SK-N-SH (cell line): ENCODE results near the gene FGFRL1. TPM values are rescaled to one million over a fixed set of nuclear protein-coding genes. Genes with fewer than 3 reads are reported as not detected.

Source experiments
- CTCF ChIA-PET: fragments of 300-600, 350-600 bp; formaldehyde crosslinking; extraction: SDS; loops from one replicate; lab custom pipeline; 2021; lab: Yijun Ruan, JAX
- POLR2A ChIA-PET: fragments of 350-600 bp; sonication (Branson Sonifier 250); formaldehyde crosslinking; extraction: SDS; loops from one replicate; lab custom pipeline; 2020; ENCODE audit warnings: antibody characterized with exemption, inconsistent platforms; lab: Yijun Ruan, JAX
- DNase-seq: peaks from one replicate; pipeline ENCODE4 v3.0.0; 2012
- H2AFZ ChIP-seq: fragments of 200-600 bp; sonication (generic); 2 replicates; pipeline ENCODE4 v1.8.1; 2016; ENCODE audit warnings: antibody characterized with exemption, mild to moderate bottlenecking, low read depth
- H3F3A ChIP-seq: fragments of 200-600 bp; sonication (generic); replicated peaks from 2 replicates; pipeline ENCODE3; 2016; ENCODE audit warnings: antibody characterized with exemption, mild to moderate bottlenecking; ENCODE audit not compliant: insufficient read depth
- H3K27ac ChIP-seq, 2 experiments: fragments of 200-500 bp in 1 of 2; fragments of 200-600 bp in 1 of 2; sonication (Bioruptor generic) in 1 of 2; sonication (generic), shearing (Covaris generic) in 1 of 2; 2 replicates each; pipeline versions ENCODE4 v1.5.1 to v1.6.1; 2014 to 2016; ENCODE audit warnings: low read depth in 2 of 2, inconsistent platforms in 1 of 2, low read length in 1 of 2, mild to moderate bottlenecking in 1 of 2, mixed read lengths in 1 of 2
- H3K27me3 ChIP-seq: fragments of 200-600 bp; sonication (generic), shearing (Covaris generic); 2 replicates; pipeline ENCODE4 v1.6.1; 2016; ENCODE audit warnings: mixed run types; ENCODE audit not compliant: insufficient read depth
- H3K36me3 ChIP-seq, 2 experiments: fragments of 200-500 bp in 1 of 2; fragments of 200-600 bp in 1 of 2; sonication (Bioruptor generic) in 1 of 2; sonication (generic) in 1 of 2; replicated peaks in 1 of 2; 2 replicates each; pipeline versions ENCODE3 to v1.5.1; 2014 to 2016; ENCODE audit warnings: low read length in 1 of 2, mild to moderate bottlenecking in 1 of 2; ENCODE audit not compliant: insufficient read depth in 2 of 2, control insufficient read depth in 1 of 2
- H3K4me1 ChIP-seq, 2 experiments: fragments of 200-500 bp in 1 of 2; fragments of 200-600 bp in 1 of 2; sonication (Bioruptor generic) in 1 of 2; sonication (generic), shearing (Covaris generic) in 1 of 2; 2 replicates each; pipeline versions ENCODE4 v1.5.1 to v1.6.1; 2014 to 2016; ENCODE audit warnings: low read depth in 1 of 2, low read length in 1 of 2, mixed run types in 1 of 2; ENCODE audit not compliant: insufficient read depth in 2 of 2, control insufficient read depth in 1 of 2
- H3K4me2 ChIP-seq: fragments of 200-600 bp; sonication (generic), shearing (Covaris generic); 2 replicates; pipeline ENCODE4 v1.6.1; 2017; ENCODE audit warnings: mixed run types
- H3K4me3 ChIP-seq, 2 experiments: fragments of 200-500 bp in 1 of 2; fragments of 200-600 bp in 1 of 2; sonication (Bioruptor generic) in 1 of 2; sonication (generic), shearing (Covaris generic) in 1 of 2; 2 replicates each; pipeline versions ENCODE4 v1.5.1 to v1.8.1; 2014 to 2016; ENCODE audit warnings: low read depth in 2 of 2, inconsistent platforms in 1 of 2, low read length in 1 of 2, mild to moderate bottlenecking in 1 of 2, mixed read lengths in 1 of 2, moderate library complexity in 1 of 2
- H3K79me2 ChIP-seq: fragments of 200-600 bp; sonication (generic); 2 replicates; pipeline ENCODE4 v1.8.1; 2017; ENCODE audit warnings: mild to moderate bottlenecking; ENCODE audit not compliant: insufficient read depth
- H3K9ac ChIP-seq: fragments of 200-600 bp; sonication (generic); 2 replicates; pipeline ENCODE4 v1.6.1; 2017; ENCODE audit warnings: mixed run types
- H3K9me2 ChIP-seq: fragments of 200-600 bp; sonication (generic); 2 replicates; pipeline ENCODE4 v1.6.1; 2017; ENCODE audit warnings: mixed run types
- H3K9me3 ChIP-seq: fragments of 200-600 bp; sonication (generic); 2 replicates; pipeline ENCODE4 v1.6.1; 2017; ENCODE audit warnings: mixed run types, mild to moderate bottlenecking, moderate library complexity
- H4K20me1 ChIP-seq: fragments of 200-600 bp; sonication (generic); 2 replicates; pipeline ENCODE4 v1.6.1; 2017; ENCODE audit warnings: mild to moderate bottlenecking, mixed run types; ENCODE audit not compliant: insufficient read depth
- ELF1 ChIP-seq: IDR thresholded peaks from 2 replicates; pipeline ENCODE4 v1.4.0; 2012
- EZH2phosphoT487 ChIP-seq: fragments of 200-600 bp; sonication (generic); IDR thresholded peaks from 2 replicates; pipeline ENCODE4 v1.6.1; 2017; ENCODE audit warnings: low read depth, mixed run types, mild to moderate bottlenecking, antibody characterized with exemption, moderate library complexity, borderline replicate concordance
- FOSL2 ChIP-seq: IDR thresholded peaks from 2 replicates; pipeline ENCODE4 v1.4.0; 2012; ENCODE audit warnings: low read depth, mild to moderate bottlenecking, moderate library complexity, borderline replicate concordance
- FOXM1 ChIP-seq: IDR thresholded peaks from 2 replicates; pipeline ENCODE4 v1.4.0; 2012; ENCODE audit warnings: low read depth, mild to moderate bottlenecking
- GABPA ChIP-seq: IDR thresholded peaks from 2 replicates; pipeline ENCODE4 v1.4.0; 2012; ENCODE audit warnings: low read depth, mild to moderate bottlenecking
- GATA2 ChIP-seq: sonication (generic); formaldehyde crosslinking; IDR thresholded peaks from 2 replicates; pipeline ENCODE4 v1.5.0; 2020; ENCODE audit warnings: mild to moderate bottlenecking, missing genetic modification reagents
- JUND ChIP-seq: IDR thresholded peaks from 2 replicates; pipeline ENCODE4 v1.4.0; 2012
- MXI1 ChIP-seq: IDR thresholded peaks from 2 replicates; pipeline ENCODE4 v1.6.1; 2012; ENCODE audit warnings: mild to moderate bottlenecking, low read depth, low read length, improper control_type of control experiment
- NFIC ChIP-seq: IDR thresholded peaks from 2 replicates; pipeline ENCODE4 v1.4.0; 2012; ENCODE audit warnings: borderline replicate concordance
- RAD21 ChIP-seq: IDR thresholded peaks from 2 replicates; pipeline ENCODE4 v1.6.1; 2012; ENCODE audit warnings: mild to moderate bottlenecking, low read length
- RCOR1 ChIP-seq: fragments of 150-350 bp; IDR thresholded peaks from 2 replicates; pipeline ENCODE4 v1.6.1; 2017; ENCODE audit warnings: antibody characterized with exemption, low read length
- RFX5 ChIP-seq: IDR thresholded peaks from 2 replicates; pipeline ENCODE4 v1.6.1; 2012; ENCODE audit warnings: mild to moderate bottlenecking, improper control_type of control experiment, low read length
- RXRA ChIP-seq: IDR thresholded peaks from 2 replicates; pipeline ENCODE4 v1.4.0; 2012; ENCODE audit warnings: low read depth, mild to moderate bottlenecking, borderline replicate concordance
- SIN3A ChIP-seq: IDR thresholded peaks from 2 replicates; pipeline ENCODE4 v1.6.1; 2012; ENCODE audit warnings: low read depth, mild to moderate bottlenecking, low read length, moderate library complexity, borderline replicate concordance
- TAF1 ChIP-seq: IDR thresholded peaks from 2 replicates; pipeline ENCODE4 v1.6.1; 2012; ENCODE audit warnings: low read depth, mild to moderate bottlenecking, low read length, moderate library complexity, borderline replicate concordance
- TEAD4 ChIP-seq: IDR thresholded peaks from 2 replicates; pipeline ENCODE4 v1.4.0; 2012; ENCODE audit warnings: mild to moderate bottlenecking, borderline replicate concordance; ENCODE audit not compliant: insufficient read depth
- WGBS: methylation state at CpG from one replicate; pipeline ENCODE4 v1.1.6; 2017; ENCODE audit warnings: low lambda C conversion rate; 5-methylcytosine and 5-hydroxymethylcytosine counted together
- polyA plus RNA-seq, 3 experiments: library from polyadenylated mRNA; depleted of rRNA; stranded (reverse); fragments of >200 nt; gene quantifications; 2 replicates each; pipeline ENCODE4 v1.2.3, GENCODE V29; 2012
- TF ChIP-seq, protein P1 (sequence below): IDR thresholded peaks from 2 replicates; pipeline ENCODE4; 2012
- TF ChIP-seq, protein P2 (sequence below): IDR thresholded peaks from 2 replicates; pipeline ENCODE4 v1.4.0; 2012; ENCODE audit warnings: low read depth, borderline replicate concordance
- TF ChIP-seq, protein P3 (sequence below): IDR thresholded peaks from 2 replicates; pipeline ENCODE4 v1.4.0; 2012; ENCODE audit warnings: low read depth

Gene FGFRL1
- polyA plus RNA-seq, 1 of the 3 experiments (the other 2 are of a cell fraction): 22.5 TPM

DNA sequence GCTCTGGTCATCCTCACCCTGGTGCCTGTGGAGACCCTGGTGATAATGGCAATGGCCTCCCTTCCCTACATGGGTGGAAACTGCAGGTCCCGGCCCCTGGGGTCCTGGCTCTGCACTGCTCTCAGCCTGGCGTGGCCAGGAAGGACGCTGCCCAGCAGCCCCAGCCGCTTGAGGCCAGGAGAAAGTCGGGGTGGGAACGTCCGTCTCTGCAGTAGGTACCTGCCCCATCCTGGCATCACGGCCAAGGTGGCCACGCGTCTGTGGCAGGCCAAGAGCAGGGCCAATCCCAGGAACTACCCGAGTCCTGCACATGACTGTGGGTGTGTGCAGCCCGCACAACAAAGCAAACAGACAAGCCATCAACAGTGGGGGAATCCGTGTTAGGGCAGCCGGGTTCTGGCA lies 33.8 kb downstream of the FGFRL1 start:
- ChIA-PET CTCF (interaction anchor here (0.9 kb wide), 1 partner anchor 86 kb away, joined by 3 read pairs; no protein-coding TSS in a partner anchor), POLR2A (no interaction called here)
- H3K27me3 ChIP-seq: peaks cover 20% of the 10 kb centered on the region; the same call in 1 of the 2 replicates
- no peak overlapping the region for H3K27ac ChIP-seq
- 31% methylated on average over 12 of the region's 14 CpGs for WGBS
- H3K9me3 ChIP-seq: no peaks in the 10 kb centered on the region
- H3K4me2 ChIP-seq: peak overlapping the region; percentile 69; the same call in 1 of the 2 replicates
- no peak for DNase-seq
- peaks cover 20% of the 10 kb centered on the region for H3F3A ChIP-seq
- no peak overlapping the region for H3K9ac ChIP-seq
- H4K20me1 ChIP-seq: no peaks in the 10 kb centered on the region
- H2AFZ ChIP-seq: no peak overlapping the region
- TF ChIP-seq SIN3A (no peak), RAD21 (no peak), JUND (no peak), TEAD4 (no peak), EZH2phosphoT487 (no peak), NFIC (no peak), GABPA (no peak), RCOR1 (no peak), MXI1 (no peak), RFX5 (no peak)
- TF ChIP-seq, protein P1, sequence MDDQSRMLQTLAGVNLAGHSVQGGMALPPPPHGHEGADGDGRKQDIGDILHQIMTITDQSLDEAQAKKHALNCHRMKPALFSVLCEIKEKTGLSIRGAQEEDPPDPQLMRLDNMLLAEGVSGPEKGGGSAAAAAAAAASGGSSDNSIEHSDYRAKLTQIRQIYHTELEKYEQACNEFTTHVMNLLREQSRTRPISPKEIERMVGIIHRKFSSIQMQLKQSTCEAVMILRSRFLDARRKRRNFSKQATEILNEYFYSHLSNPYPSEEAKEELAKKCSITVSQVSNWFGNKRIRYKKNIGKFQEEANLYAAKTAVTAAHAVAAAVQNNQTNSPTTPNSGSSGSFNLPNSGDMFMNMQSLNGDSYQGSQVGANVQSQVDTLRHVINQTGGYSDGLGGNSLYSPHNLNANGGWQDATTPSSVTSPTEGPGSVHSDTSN: no peak
- TF ChIP-seq, protein P2, sequence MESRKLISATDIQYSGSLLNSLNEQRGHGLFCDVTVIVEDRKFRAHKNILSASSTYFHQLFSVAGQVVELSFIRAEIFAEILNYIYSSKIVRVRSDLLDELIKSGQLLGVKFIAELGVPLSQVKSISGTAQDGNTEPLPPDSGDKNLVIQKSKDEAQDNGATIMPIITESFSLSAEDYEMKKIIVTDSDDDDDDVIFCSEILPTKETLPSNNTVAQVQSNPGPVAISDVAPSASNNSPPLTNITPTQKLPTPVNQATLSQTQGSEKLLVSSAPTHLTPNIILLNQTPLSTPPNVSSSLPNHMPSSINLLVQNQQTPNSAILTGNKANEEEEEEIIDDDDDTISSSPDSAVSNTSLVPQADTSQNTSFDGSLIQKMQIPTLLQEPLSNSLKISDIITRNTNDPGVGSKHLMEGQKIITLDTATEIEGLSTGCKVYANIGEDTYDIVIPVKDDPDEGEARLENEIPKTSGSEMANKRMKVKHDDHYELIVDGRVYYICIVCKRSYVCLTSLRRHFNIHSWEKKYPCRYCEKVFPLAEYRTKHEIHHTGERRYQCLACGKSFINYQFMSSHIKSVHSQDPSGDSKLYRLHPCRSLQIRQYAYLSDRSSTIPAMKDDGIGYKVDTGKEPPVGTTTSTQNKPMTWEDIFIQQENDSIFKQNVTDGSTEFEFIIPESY: no peak
- H3K36me3 ChIP-seq: no peaks in the 10 kb centered on the region
- H3K79me2 ChIP-seq: no peaks in the 10 kb centered on the region
- H3K4me3 ChIP-seq: no peak overlapping the region
- no peaks in the 10 kb centered on the region for H3K9me2 ChIP-seq
- peaks cover 3 to 34% of the 10 kb centered on the region in 2 experiments; a peak in 3 of 4 replicates for H3K4me1 ChIP-seq

DNA sequence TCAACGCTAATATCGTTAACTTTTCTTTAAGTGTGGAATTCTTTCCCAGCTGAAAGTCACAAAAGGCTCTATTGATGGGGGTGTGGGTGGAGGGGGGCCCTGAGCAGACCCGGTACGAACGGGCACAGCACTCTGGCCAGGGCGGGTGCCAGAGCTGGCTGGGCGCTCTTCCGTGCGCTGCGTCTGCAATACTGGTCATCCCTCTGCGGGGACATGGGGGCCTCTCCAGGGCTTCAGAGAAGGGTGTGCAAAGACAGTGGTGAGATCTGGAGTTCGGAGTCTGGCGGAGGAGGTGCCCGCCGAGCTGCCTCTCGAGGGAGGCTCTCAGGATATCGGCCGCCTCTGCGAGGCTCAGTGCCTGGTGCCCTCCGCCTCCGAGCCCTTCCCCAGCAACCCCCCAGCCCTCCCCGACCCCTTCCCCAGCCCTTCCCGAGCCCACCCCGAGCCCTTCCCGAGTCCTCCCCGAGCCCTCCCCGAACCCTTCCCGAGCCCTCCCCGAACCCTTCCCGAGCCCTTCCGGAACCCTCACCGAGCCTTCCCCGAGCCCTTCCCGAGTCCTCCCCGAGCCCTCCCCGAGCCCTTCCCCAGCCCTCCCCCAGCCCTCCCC lies 34.3 kb downstream of the FGFRL1 start:
- Histone ChIP-seq H3K4me2 (peak overlapping the region; percentile 69; the same call in 1 of the 2 replicates), H3K9me2 (no peaks in the 10 kb centered on the region), H3K36me3 (no peaks in the 10 kb centered on the region), H3K79me2 (no peaks in the 10 kb centered on the region), H3K9me3 (no peaks in the 10 kb centered on the region), H3K27ac (no peak overlapping the region), H2AFZ (no peak overlapping the region), H3F3A (peaks cover 20% of the 10 kb centered on the region), H3K9ac (no peak overlapping the region), H3K4me1 (peaks cover 3 to 34% of the 10 kb centered on the region in 2 experiments; a peak in 3 of 4 replicates), H3K27me3 (peaks cover 25% of the 10 kb centered on the region; the same call in 1 of the 2 replicates), H4K20me1 (no peaks in the 10 kb centered on the region), H3K4me3 (no peak overlapping the region)
- DNase-seq: no peak
- 30% methylated on average over 25 of the region's 36 CpGs for WGBS
- ChIA-PET CTCF (no interaction called here), POLR2A (no interaction called here)
- TF ChIP-seq RXRA: no peak
- TF ChIP-seq GABPA: no peak
- TF ChIP-seq, protein P3, sequence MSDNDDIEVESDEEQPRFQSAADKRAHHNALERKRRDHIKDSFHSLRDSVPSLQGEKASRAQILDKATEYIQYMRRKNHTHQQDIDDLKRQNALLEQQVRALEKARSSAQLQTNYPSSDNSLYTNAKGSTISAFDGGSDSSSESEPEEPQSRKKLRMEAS: no peak
- TF ChIP-seq, protein P2: no peak
- TF ChIP-seq FOSL2: no peak
- TF ChIP-seq GATA2 (CRISPR knock-in tag): no peak
- no peak for TF ChIP-seq SIN3A
- TF ChIP-seq TAF1: no peak
- TF ChIP-seq FOXM1: no peak
- TF ChIP-seq RCOR1: no peak
- TF ChIP-seq NFIC: no peak
- TF ChIP-seq, protein P1: no peak
- TF ChIP-seq ELF1: no peak
- no peak for TF ChIP-seq TEAD4
- no peak for TF ChIP-seq MXI1
